Endothelial cell of umbilical vein (primary cell): Measurements from ENCODE around the gene CCL8.

ENCODE experiments used
- CTCF ChIP-seq, 2 donors: IDR thresholded peaks; 1 replicate in 1 of 2; 2 replicates in 1 of 2; pipeline ENCODE4 v1.5.1; 2011; ENCODE audit warnings: low read length in 2 of 2, mild to moderate bottlenecking in 2 of 2, moderate library complexity in 2 of 2, control low read depth in 1 of 2, inconsistent platforms in 1 of 2, low read depth in 1 of 2; ENCODE audit not compliant: insufficient read depth in 1 of 2; ENCODE audit errors: extremely low read depth in 1 of 2
- EZH2 ChIP-seq: IDR thresholded peaks from 2 replicates; pipeline ENCODE4 v1.6.1; 2012; ENCODE audit warnings: borderline replicate concordance, low read depth, mild to moderate bottlenecking, moderate library complexity, low read length, inconsistent platforms; ENCODE audit not compliant: severe bottlenecking
- FOS ChIP-seq: IDR thresholded peaks from 2 replicates; pipeline ENCODE4 v1.6.1; 2011; ENCODE audit warnings: mild to moderate bottlenecking, low read length, moderate library complexity, borderline replicate concordance; ENCODE audit not compliant: insufficient read depth
- GATA2 ChIP-seq: IDR thresholded peaks from 2 replicates; pipeline ENCODE4 v1.7.0; 2011; ENCODE audit warnings: low read depth, mild to moderate bottlenecking, moderate library complexity, mixed read lengths, low read length; ENCODE audit not compliant: insufficient read length, insufficient read depth
- JUN ChIP-seq: IDR thresholded peaks from 2 replicates; pipeline ENCODE4 v1.6.1; 2011; ENCODE audit warnings: borderline replicate concordance, low read depth; ENCODE audit not compliant: insufficient read length, insufficient read depth
- MAX ChIP-seq: IDR thresholded peaks from 2 replicates; pipeline ENCODE4 v1.6.1; 2011; ENCODE audit not compliant: insufficient read depth, insufficient read length
- MYC ChIP-seq: IDR thresholded peaks from one replicate; pipeline ENCODE4 v1.6.1; 2011; ENCODE audit warnings: mild to moderate bottlenecking, low read depth, low read length
- POLR2A ChIP-seq: IDR thresholded peaks from 2 replicates; pipeline ENCODE4 v1.6.1; 2012; ENCODE audit warnings: low read depth, mild to moderate bottlenecking, control low read depth, low read length
- POLR2AphosphoS5 ChIP-seq: IDR thresholded peaks from 2 replicates; pipeline ENCODE4 v1.6.1; 2012; ENCODE audit warnings: low read depth, mild to moderate bottlenecking, control low read depth, low read length, moderate library complexity; ENCODE audit not compliant: insufficient read depth

GRCh38 chr17:34312080-34312479, 7.2 kb upstream of the CCL8 start:
- TF ChIP-seq POLR2AphosphoS5 (no peak), CTCF (IDR thresholded peaks at IDR 0.05; ENCODE audit: extremely low read depth in 1 of 2, insufficient read depth in 1 of 2, low read depth in 1 of 2, low read length in 2 of 2) (no peak), EZH2 (no peak), MAX (no peak), POLR2A (no peak), GATA2 (no peak), JUN (no peak), MYC (no peak), FOS (no peak)
